Fibroblast of lung (primary cell): Measurements from ENCODE around the gene DENND1A.

Experiments
- CTCF ChIP-seq, 2 donors: IDR thresholded peaks in 1 of 2; conservative IDR thresholded peaks in 1 of 2; 1 replicate in 1 of 2; 2 replicates in 1 of 2; pipeline ENCODE4 v1.5.1; 2011 to 2012; ENCODE audit warnings: low read length in 2 of 2, control low read depth in 1 of 2, inconsistent platforms in 1 of 2, low read depth in 1 of 2, mild to moderate bottlenecking in 1 of 2
- EZH2 ChIP-seq: IDR thresholded peaks from 2 replicates; pipeline ENCODE4 v1.5.1; 2012; ENCODE audit warnings: low read length, control low read depth, mild to moderate bottlenecking; ENCODE audit errors: missing control alignments

- TF ChIP-seq CTCF (conservative IDR thresholded peaks at IDR 0.05 in 1 of 2, IDR thresholded peaks at IDR 0.05 in 1 of 2; ENCODE audit: low read depth in 1 of 2, low read length in 2 of 2): no peak
- TF ChIP-seq EZH2: no peak
Observed at GRCh38 chr9:123522251-123522650, 407.7 kb downstream of the DENND1A start.
